Measurements from ENCODE around the gene PWP1.

PWP1 gene

DNA sequence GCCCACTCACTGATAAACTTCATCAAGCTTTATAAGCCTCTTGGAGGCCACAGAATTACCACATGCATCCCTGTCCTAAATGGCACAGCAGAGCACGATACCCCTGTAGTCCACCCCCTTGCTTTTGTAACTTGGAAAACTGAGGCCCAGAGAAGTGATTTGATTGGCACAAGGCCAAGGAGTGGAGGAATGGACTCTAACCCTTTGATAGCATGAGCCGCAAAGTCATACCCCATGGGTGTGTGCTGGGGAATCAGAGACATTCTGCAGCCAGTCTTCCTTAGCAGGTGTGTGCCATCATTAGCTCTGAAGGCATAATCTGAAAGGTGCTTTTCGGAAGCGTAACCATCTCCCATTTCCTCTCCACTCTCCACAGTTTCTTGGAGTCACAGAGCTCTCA is 28.5 kb upstream of the PWP1 start:
- DNase-seq (ENCODE audit: low read depth, low spot score), result no peak
- H3K4me3 ChIP-seq (ENCODE audit: low read depth, low read length), result no peak overlapping the region
- TF ChIP-seq, protein P1, sequence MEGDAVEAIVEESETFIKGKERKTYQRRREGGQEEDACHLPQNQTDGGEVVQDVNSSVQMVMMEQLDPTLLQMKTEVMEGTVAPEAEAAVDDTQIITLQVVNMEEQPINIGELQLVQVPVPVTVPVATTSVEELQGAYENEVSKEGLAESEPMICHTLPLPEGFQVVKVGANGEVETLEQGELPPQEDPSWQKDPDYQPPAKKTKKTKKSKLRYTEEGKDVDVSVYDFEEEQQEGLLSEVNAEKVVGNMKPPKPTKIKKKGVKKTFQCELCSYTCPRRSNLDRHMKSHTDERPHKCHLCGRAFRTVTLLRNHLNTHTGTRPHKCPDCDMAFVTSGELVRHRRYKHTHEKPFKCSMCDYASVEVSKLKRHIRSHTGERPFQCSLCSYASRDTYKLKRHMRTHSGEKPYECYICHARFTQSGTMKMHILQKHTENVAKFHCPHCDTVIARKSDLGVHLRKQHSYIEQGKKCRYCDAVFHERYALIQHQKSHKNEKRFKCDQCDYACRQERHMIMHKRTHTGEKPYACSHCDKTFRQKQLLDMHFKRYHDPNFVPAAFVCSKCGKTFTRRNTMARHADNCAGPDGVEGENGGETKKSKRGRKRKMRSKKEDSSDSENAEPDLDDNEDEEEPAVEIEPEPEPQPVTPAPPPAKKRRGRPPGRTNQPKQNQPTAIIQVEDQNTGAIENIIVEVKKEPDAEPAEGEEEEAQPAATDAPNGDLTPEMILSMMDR (IDR thresholded peaks at IDR 0.05; ENCODE audit: insufficient read depth, low read length, missing control alignments), result no peak
- CTCF ChIA-PET, result interaction anchor here (1.0 to 1.4 kb wide), 2 partner anchors 14 to 20 kb away, joined by 4 to 5 read pairs; no protein-coding TSS in a partner anchor
- POLR2A ChIA-PET, result no interaction called here

DNA sequence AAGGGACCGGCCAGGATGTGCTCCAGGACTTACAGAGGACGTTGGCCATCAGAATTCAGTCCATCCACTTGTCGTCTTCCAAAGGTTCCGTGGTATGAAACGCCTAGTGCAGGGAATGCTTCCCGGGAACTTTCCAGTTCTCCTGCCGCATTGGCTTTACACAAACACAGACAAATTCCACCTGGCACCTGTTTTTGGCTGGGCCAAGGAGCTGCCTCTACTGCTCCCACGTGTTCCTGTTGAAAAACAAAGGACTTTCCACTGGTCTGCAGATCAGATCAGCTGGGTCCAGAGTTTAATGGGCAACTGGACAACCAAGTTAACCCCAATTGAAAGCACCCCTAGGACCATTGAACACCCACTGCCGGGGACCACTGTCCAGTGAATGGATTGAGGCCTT is 28.0 kb upstream of the PWP1 start:
- CTCF ChIA-PET, result interaction anchor here (1.0 to 1.4 kb wide), 2 partner anchors 13 to 19 kb away, joined by 4 to 5 read pairs; no protein-coding TSS in a partner anchor
- H3K4me3 ChIP-seq (ENCODE audit: low read depth, low read length), result no peak overlapping the region

DNA sequence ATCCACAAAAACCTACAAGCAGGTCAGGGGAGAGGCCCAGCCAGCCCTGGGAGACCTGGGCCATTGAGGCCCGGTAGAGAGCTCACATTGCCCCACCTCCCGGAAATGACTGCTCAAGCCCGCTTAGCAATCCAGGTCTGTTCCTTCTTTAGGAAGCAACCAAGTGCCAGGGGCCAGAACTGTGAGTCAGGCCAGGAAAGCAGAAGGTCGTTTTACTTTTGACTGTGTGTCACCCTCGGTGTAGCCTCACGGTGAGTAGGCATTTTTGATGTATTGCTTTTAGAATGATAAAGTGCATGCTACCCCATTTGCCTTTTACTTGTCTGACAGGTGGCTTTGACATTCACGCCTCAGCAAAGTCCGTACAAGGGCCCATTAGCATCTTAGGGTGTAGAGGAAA is 25.4 kb upstream of the PWP1 start:
- CTCF ChIA-PET, result interaction anchor here (0.8 to 1.7 kb wide), 3 partner anchors 11 to 15 kb away, joined by 4 to 8 read pairs (median 5); no protein-coding TSS in a partner anchor

More for the DNA sequence above, 28.0 kb upstream of the PWP1 start:
- DNase-seq (ENCODE audit: low read depth, low spot score), result no peak
- TF ChIP-seq, protein P1 (IDR thresholded peaks at IDR 0.05; ENCODE audit: insufficient read depth, low read length, missing control alignments), result no peak
- POLR2A ChIA-PET, result no interaction called here

DNA sequence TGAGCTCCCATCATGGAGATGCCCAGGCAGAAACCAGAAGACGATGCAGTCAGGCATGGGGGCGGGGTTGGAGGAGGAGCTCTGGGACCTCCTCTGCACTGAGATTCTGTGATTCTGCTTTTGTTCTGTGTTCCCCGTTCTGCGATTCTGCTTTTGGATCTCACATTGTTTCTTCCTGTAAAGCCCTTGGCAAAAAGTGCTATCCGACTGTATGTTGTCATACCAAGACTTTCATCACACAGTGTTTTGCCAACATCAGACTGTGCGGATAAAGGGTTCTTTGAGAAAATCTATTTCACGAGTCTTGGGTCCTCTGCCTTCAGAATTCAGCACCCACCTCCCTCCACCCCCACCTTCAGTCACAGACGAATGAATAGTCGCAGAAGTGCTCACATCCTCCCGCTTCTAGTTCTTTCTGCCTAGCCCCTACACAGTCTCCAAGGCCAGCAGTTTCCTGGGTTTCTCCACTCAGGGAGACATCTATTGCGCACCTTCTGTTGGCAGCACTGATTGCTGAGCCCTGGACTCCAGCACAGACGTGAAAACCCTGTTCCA is 24.7 kb upstream of the PWP1 start:
- no peak overlapping the region for H3K4me3 ChIP-seq (ENCODE audit: low read depth, low read length)
- no peak for DNase-seq (ENCODE audit: low read depth, low spot score)
- POLR2A ChIA-PET, result no interaction called here
- CTCF ChIA-PET, result interaction anchor here (0.8 to 1.7 kb wide), 2 partner anchors 11 to 14 kb away, joined by 4 to 5 read pairs; no protein-coding TSS in a partner anchor
- TF ChIP-seq, protein P1 (IDR thresholded peaks at IDR 0.05; ENCODE audit: insufficient read depth, low read length, missing control alignments), result no peak

More for the DNA sequence above, 25.4 kb upstream of the PWP1 start:
- POLR2A ChIA-PET, result no interaction called here
- DNase-seq (ENCODE audit: low read depth, low spot score), result no peak
- TF ChIP-seq, protein P1 (IDR thresholded peaks at IDR 0.05; ENCODE audit: insufficient read depth, low read length, missing control alignments), result no peak
- no peak overlapping the region for H3K4me3 ChIP-seq (ENCODE audit: low read depth, low read length)

DNA sequence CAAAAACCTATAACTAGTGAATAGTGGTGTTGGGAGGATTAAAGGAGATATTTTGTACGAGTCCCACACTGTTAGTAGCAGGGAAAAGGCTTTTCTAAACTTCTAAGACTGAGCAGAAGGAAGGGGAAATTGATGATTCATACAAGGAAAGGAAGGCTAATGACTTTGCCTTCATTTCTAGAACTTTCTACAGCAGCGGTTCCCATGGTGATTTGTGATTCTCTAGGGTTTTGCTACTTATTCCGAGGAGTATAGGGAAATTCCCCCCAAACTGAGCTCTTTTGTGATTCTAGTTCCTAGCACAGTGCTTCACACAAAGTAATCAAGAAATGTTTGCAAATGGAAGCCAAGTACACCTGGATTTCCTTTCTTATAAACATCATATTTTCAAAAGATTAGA is 23.8 kb upstream of the PWP1 start:
- DNase-seq (ENCODE audit: low read depth, low spot score), result no peak
- ChIA-PET CTCF (interaction anchor here (1.0 to 1.4 kb wide), 3 partner anchors 9 to 530 kb away, joined by 4 to 5 read pairs (median 4); no protein-coding TSS in a partner anchor), POLR2A (no interaction called here)
- H3K4me3 ChIP-seq (ENCODE audit: low read depth, low read length), result no peak overlapping the region
- TF ChIP-seq, protein P1 (IDR thresholded peaks at IDR 0.05; ENCODE audit: insufficient read depth, low read length, missing control alignments), result no peak

DNA sequence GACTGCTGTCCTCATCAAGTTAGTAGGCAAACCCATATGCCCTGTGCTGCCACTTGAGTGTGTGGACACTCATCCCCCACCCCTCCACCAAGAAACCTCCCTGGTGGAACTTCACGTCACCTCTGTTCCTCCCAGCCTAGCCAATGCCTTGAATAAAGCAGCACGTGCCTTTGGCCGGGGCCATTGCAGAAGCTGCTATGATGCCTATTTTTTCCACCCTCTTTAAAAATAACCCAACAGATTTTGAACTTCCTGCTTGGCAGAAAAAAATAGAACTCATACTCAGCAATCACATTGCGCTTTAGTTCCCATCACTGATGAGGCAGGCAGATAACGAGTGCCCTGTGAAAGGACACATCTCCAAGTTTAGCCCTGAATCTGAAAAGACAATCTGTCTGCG is 23.1 kb upstream of the PWP1 start:
- no peak for DNase-seq (ENCODE audit: low read depth, low spot score)

More for the DNA sequence above, 23.1 kb upstream of the PWP1 start:
- TF ChIP-seq, protein P1 (IDR thresholded peaks at IDR 0.05; ENCODE audit: insufficient read depth, low read length, missing control alignments), result no peak
- H3K4me3 ChIP-seq (ENCODE audit: low read depth, low read length), result no peak overlapping the region
- ChIA-PET POLR2A (no interaction called here), CTCF (interaction anchor here (0.9 to 1.4 kb wide), 4 partner anchors 8 to 531 kb away, joined by 4 to 5 read pairs (median 4); no protein-coding TSS in a partner anchor)

Data from AG04449 (cell line).